GM23338 (cell line): ENCODE measurements around the gene ALMS1. TPM values are rescaled to one million over a fixed set of nuclear protein-coding genes. Genes with fewer than 3 reads are reported as not detected.

Experiments used
- ATAC-seq: fragments of 200-7000 bp; cut with Tn5 transposase; 3 replicates; pipeline ENCODE4 v1.9.1; 2020
- DNase-seq: peaks from one replicate; pipeline ENCODE4 v3.0.0-alpha.2; 2015; ENCODE audit warnings: low spot score
- H2AFZ ChIP-seq: fragments of 200-600 bp; sonication (generic); 2 replicates; pipeline ENCODE4 v1.8.0; 2016; ENCODE audit warnings: antibody characterized with exemption, mild to moderate bottlenecking, moderate library complexity
- H3F3A ChIP-seq: fragments of 200-600 bp; sonication (generic); replicated peaks from 2 replicates; pipeline ENCODE4 v1.8.0; 2017; ENCODE audit warnings: antibody characterized with exemption, mixed run types, low read depth
- H3K27ac ChIP-seq: fragments of 200-600 bp; sonication (generic); 2 replicates; pipeline ENCODE4 v1.6.1; 2016; ENCODE audit warnings: low read depth
- H3K27me3 ChIP-seq: fragments of 200-600 bp; sonication (generic); 2 replicates; pipeline ENCODE4 v1.8.0; 2016; ENCODE audit warnings: mild to moderate bottlenecking, mixed run types, moderate library complexity; ENCODE audit not compliant: insufficient read depth
- H3K36me3 ChIP-seq: fragments of 200-600 bp; sonication (generic); 2 replicates; pipeline ENCODE4 v1.8.0; 2016; ENCODE audit warnings: mild to moderate bottlenecking; ENCODE audit not compliant: insufficient read depth
- H3K4me1 ChIP-seq: fragments of 200-600 bp; sonication (generic); 2 replicates; pipeline ENCODE4 v1.8.0; 2016; ENCODE audit warnings: mild to moderate bottlenecking, moderate library complexity; ENCODE audit not compliant: insufficient read depth
- H3K4me2 ChIP-seq: fragments of 200-600 bp; sonication (generic); 2 replicates; pipeline ENCODE4 v1.7.1; 2017; ENCODE audit warnings: mixed run types
- H3K4me3 ChIP-seq: fragments of 200-600 bp; sonication (generic); 2 replicates; pipeline ENCODE4 v1.6.1; 2016; ENCODE audit warnings: mixed run types
- H3K79me2 ChIP-seq: fragments of 200-600 bp; sonication (generic); replicated peaks from 2 replicates; pipeline ENCODE4 v1.8.0; 2017; ENCODE audit warnings: mild to moderate bottlenecking; ENCODE audit not compliant: insufficient read depth
- H3K9me2 ChIP-seq: fragments of 200-600 bp; sonication (generic); 2 replicates; pipeline ENCODE4 v1.8.0; 2017; ENCODE audit not compliant: insufficient read depth
- H4K20me1 ChIP-seq: fragments of 200-600 bp; sonication (generic); replicated peaks from 2 replicates; pipeline ENCODE4 v1.8.0; 2017; ENCODE audit warnings: mild to moderate bottlenecking; ENCODE audit not compliant: insufficient read depth
- H3K27ac Mint-ChIP-seq: 2 replicates; pipeline ENCODE4 v1.8.0; 2020; ENCODE audit warnings: inconsistent platforms, mild to moderate bottlenecking, moderate library complexity, mixed read lengths
- H3K27me3 Mint-ChIP-seq: 3 replicates; pipeline ENCODE4 v1.8.0; 2022; ENCODE audit warnings: low read depth, mild to moderate bottlenecking, moderate library complexity, mixed read lengths, inconsistent platforms; ENCODE audit not compliant: insufficient read depth, poor library complexity
- H3K36me3 Mint-ChIP-seq: 3 replicates; pipeline ENCODE4 v1.8.0; 2021; ENCODE audit warnings: low read depth, mild to moderate bottlenecking, inconsistent platforms, moderate library complexity, mixed read lengths
- H3K4me1 Mint-ChIP-seq: 3 replicates; pipeline ENCODE4 v1.8.0; 2020; ENCODE audit warnings: mild to moderate bottlenecking, inconsistent platforms, mixed read lengths
- H3K4me3 Mint-ChIP-seq: 3 replicates; pipeline ENCODE4 v1.8.0; 2021; ENCODE audit warnings: moderate library complexity, mild to moderate bottlenecking, inconsistent platforms, mixed read lengths
- H3K9me3 Mint-ChIP-seq: 3 replicates; pipeline ENCODE4 v1.8.0; 2020; ENCODE audit warnings: moderate library complexity, mild to moderate bottlenecking, inconsistent platforms, mixed read lengths
- CREB1 ChIP-seq: fragments of 250-450 bp; sonication (Bioruptor Pico); IDR thresholded peaks from 2 replicates; pipeline ENCODE4 v1.5.0; 2020; ENCODE audit warnings: low read depth, mild to moderate bottlenecking, moderate library complexity
- EZH2 ChIP-seq: fragments of 200-600 bp; sonication (generic); IDR thresholded peaks from one replicate; pipeline ENCODE4 v1.8.0; 2017; ENCODE audit warnings: antibody characterized with exemption, mild to moderate bottlenecking, low read depth; ENCODE audit not compliant: unreplicated experiment
- EZH2phosphoT487 ChIP-seq: fragments of 200-600 bp; sonication (generic); IDR thresholded peaks from one replicate; pipeline ENCODE4 v1.8.1; 2018; ENCODE audit warnings: antibody characterized with exemption; ENCODE audit not compliant: unreplicated experiment
- JUNB ChIP-seq: IDR thresholded peaks from one replicate; pipeline ENCODE4 v1.6.1; 2016; ENCODE audit warnings: antibody characterized with exemption; ENCODE audit not compliant: unreplicated experiment
- NANOG ChIP-seq: IDR thresholded peaks from 2 replicates; pipeline ENCODE4 v1.6.1; 2016; ENCODE audit warnings: antibody characterized with exemption, borderline replicate concordance
- POLR2AphosphoS5 ChIP-seq: IDR thresholded peaks from 2 replicates; pipeline ENCODE4 v1.6.1; 2016; ENCODE audit warnings: antibody characterized with exemption, low read depth
- STAT1 ChIP-seq: IDR thresholded peaks from one replicate; pipeline ENCODE4 v1.6.1; 2016; ENCODE audit warnings: antibody characterized with exemption; ENCODE audit not compliant: unreplicated experiment
- ZNF114 ChIP-seq: fragments of 250-450 bp; sonication (Bioruptor Pico); IDR thresholded peaks from 2 replicates; pipeline ENCODE4 v1.5.0; 2020; ENCODE audit warnings: mild to moderate bottlenecking, moderate library complexity
- ZNF331 ChIP-seq: fragments of 250-450 bp; sonication (Bioruptor Pico); IDR thresholded peaks from 2 replicates; pipeline ENCODE4 v1.5.0; 2020; ENCODE audit warnings: low read depth, mild to moderate bottlenecking, moderate library complexity
- polyA plus RNA-seq: library from polyadenylated mRNA; unstranded; fragments of >200 nt; fragmentation: Nextera tagmentation; extraction: Ambion mirVana; gene quantifications from 2 replicates; pipeline ENCODE4 v1.2.1, GENCODE V29; 2016
- total RNA-seq: library from RNA; depleted of rRNA; stranded (reverse); fragments of >200 nt; shearing (Covaris generic); gene quantifications from 2 replicates; pipeline ENCODE4 v1.2.3, GENCODE V29; 2014
- TF ChIP-seq, protein P1 (sequence below): fragments of 250-450 bp; sonication (Bioruptor Pico); IDR thresholded peaks from 2 replicates; pipeline ENCODE4 v1.5.0; 2020; ENCODE audit warnings: mild to moderate bottlenecking, moderate library complexity
- TF ChIP-seq, protein P2 (sequence below): IDR thresholded peaks from 2 replicates; pipeline ENCODE4 v1.6.1; 2016; ENCODE audit warnings: antibody characterized with exemption
- TF ChIP-seq, protein P3 (sequence below), 2 experiments: fragments of 200-600 bp in 1 of 2; sonication (generic) in 1 of 2; conservative IDR thresholded peaks; 2 replicates each; pipeline versions ENCODE4 v1.5.1 to v1.6.1; 2016 to 2017; ENCODE audit warnings: antibody characterized with exemption in 2 of 2, low read depth in 2 of 2, mild to moderate bottlenecking in 2 of 2, moderate library complexity in 1 of 2
- TF ChIP-seq, protein P4 (sequence below): IDR thresholded peaks from one replicate; pipeline ENCODE4 v1.6.1; 2018; ENCODE audit warnings: antibody characterized with exemption; ENCODE audit not compliant: unreplicated experiment

Gene ALMS1
- total and polyA plus RNA-seq, 2 experiments from 2014 or later = 38.8 to 65.7 TPM

DNA sequence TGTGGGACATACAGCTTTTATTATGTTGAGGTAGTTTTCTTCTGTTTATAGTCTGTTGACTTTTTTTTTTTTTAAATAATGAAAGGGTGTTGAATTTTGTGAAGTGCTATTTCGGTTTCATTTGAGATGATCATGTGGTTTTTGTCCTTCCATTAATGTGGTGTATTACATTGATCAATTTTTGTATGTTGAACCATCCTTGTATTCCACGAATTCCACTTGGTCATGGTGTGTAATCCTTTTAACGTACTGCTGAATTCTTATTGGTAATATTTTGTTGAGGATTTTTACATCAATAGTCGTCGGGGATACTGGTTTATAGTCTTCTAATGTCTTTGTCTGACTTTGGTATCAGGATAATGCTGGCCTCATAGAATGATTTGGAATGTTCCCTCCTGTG is 18.8 kb downstream of the ALMS1 start:
- no peak overlapping the region for H3K4me2 ChIP-seq
- no peaks in the 10 kb centered on the region for H3K36me3 ChIP-seq
- DNase-seq = no peak
- H3K27ac ChIP-seq = no peak overlapping the region
- no peaks in the 10 kb centered on the region for H3K27me3 ChIP-seq
- H4K20me1 ChIP-seq = peaks cover 18% of the 10 kb centered on the region
- H3F3A ChIP-seq = no peaks in the 10 kb centered on the region
- Mint-ChIP-seq H3K36me3 (peaks cover 43% of the 10 kb centered on the region), H3K27me3 (no peaks in the 10 kb centered on the region), H3K27ac (no peak overlapping the region; the same call in 1 of the 2 replicates), H3K9me3 (peaks cover 19% of the 10 kb centered on the region), H3K4me3 (no peak overlapping the region), H3K4me1 (no peaks in the 10 kb centered on the region)
- no peaks in the 10 kb centered on the region for H3K4me1 ChIP-seq
- H3K4me3 ChIP-seq = no peak overlapping the region
- no peak for ATAC-seq
- H2AFZ ChIP-seq = no peak overlapping the region
- TF ChIP-seq EZH2 = no peak
- TF ChIP-seq POLR2AphosphoS5 = no peak
- TF ChIP-seq NANOG = no peak
- TF ChIP-seq, protein P1, sequence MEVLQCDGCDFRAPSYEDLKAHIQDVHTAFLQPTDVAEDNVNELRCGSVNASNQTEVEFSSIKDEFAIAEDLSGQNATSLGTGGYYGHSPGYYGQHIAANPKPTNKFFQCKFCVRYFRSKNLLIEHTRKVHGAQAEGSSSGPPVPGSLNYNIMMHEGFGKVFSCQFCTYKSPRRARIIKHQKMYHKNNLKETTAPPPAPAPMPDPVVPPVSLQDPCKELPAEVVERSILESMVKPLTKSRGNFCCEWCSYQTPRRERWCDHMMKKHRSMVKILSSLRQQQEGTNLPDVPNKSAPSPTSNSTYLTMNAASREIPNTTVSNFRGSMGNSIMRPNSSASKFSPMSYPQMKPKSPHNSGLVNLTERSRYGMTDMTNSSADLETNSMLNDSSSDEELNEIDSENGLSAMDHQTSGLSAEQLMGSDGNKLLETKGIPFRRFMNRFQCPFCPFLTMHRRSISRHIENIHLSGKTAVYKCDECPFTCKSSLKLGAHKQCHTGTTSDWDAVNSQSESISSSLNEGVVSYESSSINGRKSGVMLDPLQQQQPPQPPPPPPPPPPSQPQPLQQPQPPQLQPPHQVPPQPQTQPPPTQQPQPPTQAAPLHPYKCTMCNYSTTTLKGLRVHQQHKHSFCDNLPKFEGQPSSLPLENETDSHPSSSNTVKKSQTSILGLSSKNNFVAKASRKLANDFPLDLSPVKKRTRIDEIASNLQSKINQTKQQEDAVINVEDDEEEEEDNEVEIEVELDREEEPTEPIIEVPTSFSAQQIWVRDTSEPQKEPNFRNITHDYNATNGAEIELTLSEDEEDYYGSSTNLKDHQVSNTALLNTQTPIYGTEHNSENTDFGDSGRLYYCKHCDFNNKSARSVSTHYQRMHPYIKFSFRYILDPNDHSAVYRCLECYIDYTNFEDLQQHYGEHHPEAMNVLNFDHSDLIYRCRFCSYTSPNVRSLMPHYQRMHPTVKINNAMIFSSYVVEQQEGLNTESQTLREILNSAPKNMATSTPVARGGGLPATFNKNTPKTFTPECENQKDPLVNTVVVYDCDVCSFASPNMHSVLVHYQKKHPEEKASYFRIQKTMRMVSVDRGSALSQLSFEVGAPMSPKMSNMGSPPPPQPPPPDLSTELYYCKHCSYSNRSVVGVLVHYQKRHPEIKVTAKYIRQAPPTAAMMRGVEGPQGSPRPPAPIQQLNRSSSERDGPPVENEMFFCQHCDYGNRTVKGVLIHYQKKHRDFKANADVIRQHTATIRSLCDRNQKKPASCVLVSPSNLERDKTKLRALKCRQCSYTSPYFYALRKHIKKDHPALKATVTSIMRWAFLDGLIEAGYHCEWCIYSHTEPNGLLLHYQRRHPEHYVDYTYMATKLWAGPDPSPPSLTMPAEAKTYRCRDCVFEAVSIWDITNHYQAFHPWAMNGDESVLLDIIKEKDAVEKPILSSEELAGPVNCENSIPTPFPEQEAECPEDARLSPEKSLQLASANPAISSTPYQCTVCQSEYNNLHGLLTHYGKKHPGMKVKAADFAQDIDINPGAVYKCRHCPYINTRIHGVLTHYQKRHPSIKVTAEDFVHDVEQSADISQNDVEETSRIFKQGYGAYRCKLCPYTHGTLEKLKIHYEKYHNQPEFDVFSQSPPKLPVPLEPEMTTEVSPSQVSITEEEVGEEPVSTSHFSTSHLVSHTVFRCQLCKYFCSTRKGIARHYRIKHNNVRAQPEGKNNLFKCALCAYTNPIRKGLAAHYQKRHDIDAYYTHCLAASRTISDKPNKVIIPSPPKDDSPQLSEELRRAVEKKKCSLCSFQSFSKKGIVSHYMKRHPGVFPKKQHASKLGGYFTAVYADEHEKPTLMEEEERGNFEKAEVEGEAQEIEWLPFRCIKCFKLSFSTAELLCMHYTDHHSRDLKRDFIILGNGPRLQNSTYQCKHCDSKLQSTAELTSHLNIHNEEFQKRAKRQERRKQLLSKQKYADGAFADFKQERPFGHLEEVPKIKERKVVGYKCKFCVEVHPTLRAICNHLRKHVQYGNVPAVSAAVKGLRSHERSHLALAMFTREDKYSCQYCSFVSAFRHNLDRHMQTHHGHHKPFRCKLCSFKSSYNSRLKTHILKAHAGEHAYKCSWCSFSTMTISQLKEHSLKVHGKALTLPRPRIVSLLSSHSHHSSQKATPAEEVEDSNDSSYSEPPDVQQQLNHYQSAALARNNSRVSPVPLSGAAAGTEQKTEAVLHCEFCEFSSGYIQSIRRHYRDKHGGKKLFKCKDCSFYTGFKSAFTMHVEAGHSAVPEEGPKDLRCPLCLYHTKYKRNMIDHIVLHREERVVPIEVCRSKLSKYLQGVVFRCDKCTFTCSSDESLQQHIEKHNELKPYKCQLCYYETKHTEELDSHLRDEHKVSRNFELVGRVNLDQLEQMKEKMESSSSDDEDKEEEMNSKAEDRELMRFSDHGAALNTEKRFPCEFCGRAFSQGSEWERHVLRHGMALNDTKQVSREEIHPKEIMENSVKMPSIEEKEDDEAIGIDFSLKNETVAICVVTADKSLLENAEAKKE (CRISPR knock-in tag) = no peak
- TF ChIP-seq CREB1 = no peak
- TF ChIP-seq, protein P2, sequence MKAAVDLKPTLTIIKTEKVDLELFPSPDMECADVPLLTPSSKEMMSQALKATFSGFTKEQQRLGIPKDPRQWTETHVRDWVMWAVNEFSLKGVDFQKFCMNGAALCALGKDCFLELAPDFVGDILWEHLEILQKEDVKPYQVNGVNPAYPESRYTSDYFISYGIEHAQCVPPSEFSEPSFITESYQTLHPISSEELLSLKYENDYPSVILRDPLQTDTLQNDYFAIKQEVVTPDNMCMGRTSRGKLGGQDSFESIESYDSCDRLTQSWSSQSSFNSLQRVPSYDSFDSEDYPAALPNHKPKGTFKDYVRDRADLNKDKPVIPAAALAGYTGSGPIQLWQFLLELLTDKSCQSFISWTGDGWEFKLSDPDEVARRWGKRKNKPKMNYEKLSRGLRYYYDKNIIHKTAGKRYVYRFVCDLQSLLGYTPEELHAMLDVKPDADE = no peak
- TF ChIP-seq STAT1 = no peak
- no peak for TF ChIP-seq EZH2phosphoT487
- no peak for TF ChIP-seq JUNB
- TF ChIP-seq, protein P3, sequence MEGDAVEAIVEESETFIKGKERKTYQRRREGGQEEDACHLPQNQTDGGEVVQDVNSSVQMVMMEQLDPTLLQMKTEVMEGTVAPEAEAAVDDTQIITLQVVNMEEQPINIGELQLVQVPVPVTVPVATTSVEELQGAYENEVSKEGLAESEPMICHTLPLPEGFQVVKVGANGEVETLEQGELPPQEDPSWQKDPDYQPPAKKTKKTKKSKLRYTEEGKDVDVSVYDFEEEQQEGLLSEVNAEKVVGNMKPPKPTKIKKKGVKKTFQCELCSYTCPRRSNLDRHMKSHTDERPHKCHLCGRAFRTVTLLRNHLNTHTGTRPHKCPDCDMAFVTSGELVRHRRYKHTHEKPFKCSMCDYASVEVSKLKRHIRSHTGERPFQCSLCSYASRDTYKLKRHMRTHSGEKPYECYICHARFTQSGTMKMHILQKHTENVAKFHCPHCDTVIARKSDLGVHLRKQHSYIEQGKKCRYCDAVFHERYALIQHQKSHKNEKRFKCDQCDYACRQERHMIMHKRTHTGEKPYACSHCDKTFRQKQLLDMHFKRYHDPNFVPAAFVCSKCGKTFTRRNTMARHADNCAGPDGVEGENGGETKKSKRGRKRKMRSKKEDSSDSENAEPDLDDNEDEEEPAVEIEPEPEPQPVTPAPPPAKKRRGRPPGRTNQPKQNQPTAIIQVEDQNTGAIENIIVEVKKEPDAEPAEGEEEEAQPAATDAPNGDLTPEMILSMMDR (conservative IDR thresholded peaks at IDR 0.05; ENCODE audit: low read depth in 2 of 2) = no peak
- no peak for TF ChIP-seq ZNF114
- no peak for TF ChIP-seq ZNF331 (CRISPR knock-in tag)
- TF ChIP-seq, protein P4, sequence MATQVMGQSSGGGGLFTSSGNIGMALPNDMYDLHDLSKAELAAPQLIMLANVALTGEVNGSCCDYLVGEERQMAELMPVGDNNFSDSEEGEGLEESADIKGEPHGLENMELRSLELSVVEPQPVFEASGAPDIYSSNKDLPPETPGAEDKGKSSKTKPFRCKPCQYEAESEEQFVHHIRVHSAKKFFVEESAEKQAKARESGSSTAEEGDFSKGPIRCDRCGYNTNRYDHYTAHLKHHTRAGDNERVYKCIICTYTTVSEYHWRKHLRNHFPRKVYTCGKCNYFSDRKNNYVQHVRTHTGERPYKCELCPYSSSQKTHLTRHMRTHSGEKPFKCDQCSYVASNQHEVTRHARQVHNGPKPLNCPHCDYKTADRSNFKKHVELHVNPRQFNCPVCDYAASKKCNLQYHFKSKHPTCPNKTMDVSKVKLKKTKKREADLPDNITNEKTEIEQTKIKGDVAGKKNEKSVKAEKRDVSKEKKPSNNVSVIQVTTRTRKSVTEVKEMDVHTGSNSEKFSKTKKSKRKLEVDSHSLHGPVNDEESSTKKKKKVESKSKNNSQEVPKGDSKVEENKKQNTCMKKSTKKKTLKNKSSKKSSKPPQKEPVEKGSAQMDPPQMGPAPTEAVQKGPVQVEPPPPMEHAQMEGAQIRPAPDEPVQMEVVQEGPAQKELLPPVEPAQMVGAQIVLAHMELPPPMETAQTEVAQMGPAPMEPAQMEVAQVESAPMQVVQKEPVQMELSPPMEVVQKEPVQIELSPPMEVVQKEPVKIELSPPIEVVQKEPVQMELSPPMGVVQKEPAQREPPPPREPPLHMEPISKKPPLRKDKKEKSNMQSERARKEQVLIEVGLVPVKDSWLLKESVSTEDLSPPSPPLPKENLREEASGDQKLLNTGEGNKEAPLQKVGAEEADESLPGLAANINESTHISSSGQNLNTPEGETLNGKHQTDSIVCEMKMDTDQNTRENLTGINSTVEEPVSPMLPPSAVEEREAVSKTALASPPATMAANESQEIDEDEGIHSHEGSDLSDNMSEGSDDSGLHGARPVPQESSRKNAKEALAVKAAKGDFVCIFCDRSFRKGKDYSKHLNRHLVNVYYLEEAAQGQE = no peak
- H3K9me2 ChIP-seq = no peaks in the 10 kb centered on the region
- peaks cover 94% of the 10 kb centered on the region for H3K79me2 ChIP-seq
